HG03460 (cell line): ENCODE results near the gene KLHDC3.

Experiments
- ATAC-seq: cut with Tn5 transposase; IDR thresholded peaks from one replicate; pipeline ENCODE4 v1.9.1; 2021; ENCODE audit not compliant: unreplicated experiment

The KLHDC3 gene

DNA sequence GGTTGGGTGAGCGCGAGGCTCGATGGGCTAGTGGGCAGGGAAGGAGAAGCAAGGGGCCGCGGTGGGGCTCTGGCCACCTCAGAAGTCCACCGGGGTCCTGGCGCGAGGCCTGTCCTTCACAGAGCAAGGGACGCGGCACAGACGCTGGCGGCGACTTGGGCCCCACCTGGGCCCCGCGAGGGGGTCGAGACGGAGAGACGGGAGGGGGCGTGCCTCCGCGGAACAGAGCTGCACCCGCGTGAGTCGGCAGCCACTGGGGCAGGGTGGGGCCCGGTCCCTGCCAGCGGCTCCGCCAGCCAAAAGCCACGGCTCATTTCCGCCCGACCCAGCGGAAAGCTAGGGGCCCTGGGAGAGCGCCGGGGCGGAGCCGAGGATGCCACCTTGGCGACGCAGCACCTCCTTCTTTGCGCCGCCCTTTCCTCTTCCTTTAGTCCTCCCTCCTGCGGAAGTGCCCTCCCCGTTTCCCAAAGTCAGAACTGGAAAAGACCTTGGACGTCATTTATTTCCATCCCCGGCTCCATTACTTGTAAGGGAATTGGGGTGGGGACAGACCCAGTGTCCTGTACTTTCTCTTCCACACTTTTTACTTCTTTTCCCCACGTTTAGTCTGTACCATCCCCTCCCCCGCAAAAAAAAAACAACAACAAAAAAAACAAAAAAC lies 39.6 kb downstream of the KLHDC3 start, which contains the start of gene CUL7:
CUL7 (minus strand) TSS at position 307 of the 661 bp plus-strand sequence. CDS start 1,063 bp downstream, outside the sequence.
- ATAC-seq, result peak; percentile 91

DNA sequence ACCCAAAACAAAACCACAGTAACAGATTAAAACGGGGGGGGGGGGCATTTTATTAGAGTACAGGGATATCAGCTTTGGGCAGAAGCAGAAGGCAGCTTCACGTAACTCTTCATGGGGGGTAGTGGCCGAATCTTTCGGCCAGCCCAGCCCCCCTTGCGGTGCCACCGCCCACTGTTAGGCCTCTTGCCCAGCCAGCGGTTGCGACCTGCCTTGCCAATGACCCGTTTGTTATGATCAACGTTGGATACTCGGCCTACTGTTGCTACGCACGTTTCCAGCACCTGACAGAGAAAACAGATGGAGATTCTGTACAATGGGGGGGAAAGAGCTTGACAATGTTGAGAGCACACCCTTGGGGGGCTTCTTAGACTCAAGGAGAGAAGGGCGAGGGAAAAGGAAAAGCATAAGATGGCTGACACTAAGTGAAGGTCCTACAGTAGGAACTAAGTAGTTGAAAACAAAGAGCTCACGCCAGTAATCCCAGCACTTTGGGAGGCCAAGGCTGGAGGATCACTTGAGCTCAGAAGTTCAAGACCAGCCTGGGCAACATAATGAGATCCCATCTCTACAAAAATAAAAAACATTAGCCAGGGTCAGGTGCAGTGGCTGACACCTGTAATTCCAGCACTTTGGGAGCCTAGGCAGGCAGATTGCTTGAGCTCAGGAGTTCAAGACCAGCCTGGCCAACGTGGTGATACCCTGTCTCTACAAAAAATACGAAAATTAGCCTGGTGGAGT lies 40.3 kb downstream of the KLHDC3 start:
- no peak for ATAC-seq

DNA sequence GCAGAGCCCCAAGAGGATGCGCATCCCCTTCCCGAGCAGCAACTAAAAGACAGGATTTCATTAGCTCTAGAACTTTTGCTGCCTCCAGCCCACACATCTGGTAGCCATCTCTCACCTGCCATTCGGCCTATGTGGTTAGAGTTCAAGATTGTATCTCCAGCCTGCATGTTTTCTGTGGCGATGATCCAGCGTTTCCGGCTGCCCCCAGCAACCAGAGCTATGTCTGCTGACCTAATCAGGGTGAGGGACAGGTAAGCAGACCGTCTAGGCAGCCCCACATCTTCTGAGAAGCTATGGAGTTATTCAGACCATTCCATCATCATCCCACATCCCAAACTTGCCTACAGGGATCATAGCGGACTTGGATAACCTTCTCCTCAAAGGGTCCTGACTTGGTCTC lies 41.9 kb downstream of the KLHDC3 start:
- no peak for ATAC-seq

DNA sequence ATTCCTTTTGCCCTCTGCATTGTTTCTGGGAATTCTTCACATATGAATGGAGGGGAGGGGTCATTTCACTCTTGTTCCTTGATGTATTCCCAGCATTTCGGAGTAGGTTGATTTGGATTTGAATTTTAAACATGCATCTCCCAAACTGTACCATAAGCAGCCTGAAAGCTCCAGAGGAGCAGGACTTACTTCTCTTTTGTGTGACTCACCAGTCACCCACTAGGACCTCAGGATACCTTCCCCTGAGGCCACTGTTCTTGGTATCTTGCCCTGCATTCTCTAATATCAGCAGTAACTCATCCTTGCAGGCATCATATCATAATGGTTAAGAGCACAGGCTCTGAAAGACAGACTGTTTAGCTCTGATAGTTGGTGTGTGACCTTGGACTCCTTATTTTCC lies 44.5 kb downstream of the KLHDC3 start:
- no peak for ATAC-seq

DNA sequence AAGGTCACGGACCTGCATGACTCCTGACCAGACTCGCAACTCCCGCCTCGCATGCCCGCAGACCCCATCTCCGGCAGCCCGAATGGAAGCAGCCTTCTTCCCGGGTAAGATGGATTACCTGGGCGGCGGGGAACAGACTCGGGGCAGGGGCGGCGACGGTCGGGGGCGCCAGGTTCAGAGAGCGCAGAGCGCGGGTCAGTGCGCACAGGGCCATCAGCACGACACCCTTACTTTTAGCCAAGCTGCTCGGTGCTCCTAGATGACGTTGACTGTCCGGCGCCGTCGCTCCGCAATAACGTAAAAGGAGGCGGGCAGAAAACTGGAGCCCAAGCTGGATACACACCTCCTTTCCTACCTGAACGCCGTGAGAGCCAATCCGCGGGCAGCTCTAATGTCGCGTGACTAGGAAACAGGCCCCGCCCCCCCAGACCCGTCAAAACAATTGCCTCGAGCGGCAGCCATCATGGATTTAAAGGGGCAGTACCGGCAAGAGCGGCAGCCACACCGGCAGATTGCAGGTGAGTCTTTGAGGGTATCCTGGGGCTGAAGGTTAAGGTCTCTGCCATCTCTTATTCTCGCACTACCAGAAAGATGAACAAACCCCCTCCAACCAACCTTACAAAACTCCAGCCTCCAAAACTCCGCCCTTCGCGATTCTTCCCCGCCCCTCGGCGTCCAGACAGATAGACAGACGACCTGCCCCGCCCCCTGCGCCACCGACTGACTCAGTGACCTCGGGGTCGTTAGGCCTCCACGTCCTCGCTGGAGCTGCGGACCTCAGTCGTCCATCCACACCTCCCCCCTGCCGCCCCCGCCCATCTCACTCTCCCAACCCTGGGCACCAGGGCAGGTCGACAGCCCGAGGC lies 45.4 kb downstream of the KLHDC3 start, which contains the start of the genes KLC4 and MRPL2:
KLC4 (plus strand) TSS at position 464 of the 866 bp plus-strand sequence. CDS start 1,705 bp downstream, outside the sequence.
MRPL2 (minus strand) TSS at position 267 of the 866 bp plus-strand sequence; CDS start at position 214, 53 bp downstream.
- ATAC-seq, result peak; percentile 85

DNA sequence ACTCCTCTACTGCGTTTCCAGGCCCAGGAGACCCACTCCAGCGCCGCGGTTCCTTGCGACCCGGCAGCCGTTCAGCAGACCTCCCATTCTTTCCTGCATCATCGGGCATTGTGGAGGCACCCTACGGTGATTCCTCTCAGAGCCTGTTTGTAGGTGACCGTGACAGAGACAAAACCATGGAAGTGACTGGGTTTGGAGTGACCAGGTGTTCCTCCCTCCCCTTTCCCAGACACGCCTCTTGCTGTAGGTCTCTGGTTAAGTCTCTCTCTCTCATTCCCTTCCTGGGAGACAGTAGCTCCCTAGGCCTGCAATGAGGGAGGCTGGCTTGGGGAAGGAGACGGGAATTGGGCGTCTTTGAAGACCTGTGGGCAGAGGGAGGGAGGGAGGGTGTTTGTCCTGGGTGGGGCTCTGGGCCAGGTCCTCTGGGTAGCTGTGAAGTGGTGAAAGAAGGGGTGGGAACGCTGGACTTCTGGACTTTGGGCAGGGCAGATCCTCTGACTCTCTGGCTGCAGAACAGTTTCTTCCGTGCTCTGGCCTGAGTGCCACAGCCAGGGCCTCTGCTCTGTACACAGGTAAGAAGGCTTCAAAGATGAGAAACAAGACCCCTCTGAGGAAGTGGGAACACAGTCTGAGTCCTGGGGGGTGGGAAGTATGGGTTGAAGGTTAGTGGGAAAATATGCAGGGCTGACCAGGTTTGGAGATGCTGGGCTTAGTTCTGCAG lies 46.1 kb downstream of the KLHDC3 start:
- no peak for ATAC-seq

DNA sequence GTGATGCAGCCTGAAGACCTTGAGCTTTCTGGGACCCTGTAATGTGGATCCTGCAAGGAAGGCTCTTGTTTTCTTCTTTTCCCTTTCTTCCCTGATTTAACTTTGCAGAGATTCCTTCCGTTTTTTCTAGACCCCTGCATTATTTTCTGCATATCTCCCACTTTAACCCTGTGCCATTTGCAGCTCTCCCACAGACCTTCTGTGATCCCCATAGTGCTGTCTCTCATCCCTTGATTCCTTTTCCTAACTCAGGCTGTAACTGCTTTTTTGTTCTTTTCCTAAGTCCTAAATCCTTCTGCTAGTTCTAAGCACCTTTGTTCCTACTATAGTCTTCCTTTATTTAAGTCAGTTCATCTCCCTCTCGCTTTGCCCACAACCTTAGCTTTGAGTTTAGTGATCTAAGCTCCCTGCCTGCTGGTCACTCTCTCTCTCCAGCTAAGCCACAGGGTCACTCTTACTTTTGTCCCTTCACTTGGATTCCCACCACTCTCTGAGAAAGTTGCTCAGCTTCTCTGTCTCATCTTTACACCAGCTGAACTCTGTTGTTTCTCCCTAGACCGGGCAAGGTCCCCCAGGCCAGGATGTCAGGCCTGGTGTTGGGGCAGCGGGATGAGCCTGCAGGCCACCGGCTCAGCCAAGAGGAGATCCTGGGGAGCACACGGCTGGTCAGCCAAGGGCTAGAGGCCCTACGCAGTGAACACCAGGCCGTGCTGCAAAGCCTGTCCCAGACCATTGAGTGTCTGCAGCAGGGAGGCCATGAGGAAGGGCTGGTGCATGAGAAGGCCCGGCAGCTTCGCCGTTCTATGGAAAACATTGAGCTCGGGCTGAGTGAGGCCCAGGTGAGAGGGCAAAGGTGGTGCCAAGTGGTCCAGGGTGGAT lies 46.9 kb downstream of the KLHDC3 start:
- ATAC-seq, result no peak

DNA sequence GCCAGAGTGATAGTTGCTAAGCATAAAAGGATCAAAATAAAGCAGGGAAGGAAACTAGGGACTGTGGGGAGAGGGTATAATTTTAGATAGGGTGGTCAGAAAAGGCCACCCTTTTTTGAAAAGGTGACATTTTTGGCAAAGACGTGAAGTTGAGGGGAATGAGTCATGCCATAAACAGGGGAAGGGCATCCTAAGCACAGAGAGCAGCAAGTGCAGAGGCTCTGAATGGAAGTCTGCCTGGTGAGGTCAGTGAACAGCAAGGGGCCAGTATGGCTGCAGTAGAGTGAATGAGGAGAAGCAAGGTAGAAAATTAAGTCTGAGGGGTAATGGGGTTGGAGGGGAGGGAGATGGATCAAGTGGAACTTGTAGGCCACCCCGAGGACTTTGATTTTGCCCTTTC lies 47.8 kb downstream of the KLHDC3 start:
- ATAC-seq, result no peak

DNA sequence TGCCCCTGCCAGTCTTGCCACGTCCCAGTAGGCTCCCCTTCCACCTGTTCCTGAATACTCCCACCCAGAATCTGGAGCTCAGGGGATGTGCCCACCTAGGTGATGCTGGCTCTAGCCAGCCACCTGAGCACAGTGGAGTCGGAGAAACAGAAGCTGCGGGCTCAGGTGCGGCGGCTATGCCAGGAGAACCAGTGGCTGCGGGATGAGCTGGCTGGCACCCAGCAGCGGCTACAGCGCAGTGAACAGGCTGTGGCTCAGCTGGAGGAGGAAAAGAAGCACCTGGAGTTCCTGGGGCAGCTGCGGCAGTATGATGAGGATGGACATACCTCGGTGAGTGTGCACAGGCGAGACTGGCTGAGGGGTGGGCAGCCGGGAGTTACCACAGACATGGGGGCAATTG lies 48.8 kb downstream of the KLHDC3 start:
- ATAC-seq, result no peak

DNA sequence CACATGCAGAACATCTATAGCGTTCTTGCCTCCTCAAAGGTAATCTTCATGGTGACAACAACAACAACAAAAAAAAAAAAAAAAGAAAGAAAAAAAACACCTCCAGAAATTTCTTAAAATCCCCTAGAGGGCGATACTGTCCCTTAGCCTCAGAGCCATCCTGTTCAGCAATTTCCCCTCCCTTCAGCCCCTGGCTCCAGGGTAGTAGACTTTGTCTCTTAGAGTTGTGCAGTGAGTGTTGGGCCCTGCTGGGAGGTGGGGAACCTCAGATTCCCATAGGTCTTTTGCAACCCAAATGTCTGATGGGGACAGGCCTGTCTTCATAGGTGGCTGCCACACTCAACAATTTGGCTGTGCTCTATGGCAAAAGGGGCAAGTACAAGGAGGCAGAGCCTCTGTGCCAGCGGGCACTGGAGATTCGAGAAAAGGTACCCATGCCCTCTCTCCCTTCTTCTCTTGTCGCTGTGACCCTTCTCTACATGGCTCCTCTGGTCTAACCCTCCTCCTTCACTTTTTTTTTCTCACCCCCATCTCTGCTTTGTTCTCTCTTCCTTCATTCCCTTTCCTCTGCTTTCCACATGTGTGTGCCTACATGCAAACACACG lies 56.1 kb downstream of the KLHDC3 start:
- ATAC-seq, result no peak
